Epithelial cell of proximal tubule (primary cell): ENCODE results near the gene LRMDA. TPM values are rescaled to one million over a fixed set of nuclear protein-coding genes. Genes with fewer than 3 reads are reported as not detected.

Experiments used
- DNase-seq: peaks from one replicate; pipeline ENCODE4 v3.0.0-alpha.2; 2011; ENCODE audit warnings: low read depth
- H3K4me3 ChIP-seq: 2 replicates; pipeline ENCODE4 v1.5.1; 2011; ENCODE audit warnings: low read depth, mild to moderate bottlenecking, low read length
- total RNA-seq: library from RNA; depleted of rRNA; stranded (reverse); fragments of >200 nt; gene quantifications from 2 replicates; pipeline ENCODE4 v1.2.3, GENCODE V29; 2015
- TF ChIP-seq, protein P1 (sequence below): conservative IDR thresholded peaks from 2 replicates; pipeline ENCODE4 v1.5.1; 2012; ENCODE audit warnings: low read depth, mild to moderate bottlenecking, low read length

Gene LRMDA
- total RNA-seq, 1 donor from 2014 or later: 0.75 TPM

DNA sequence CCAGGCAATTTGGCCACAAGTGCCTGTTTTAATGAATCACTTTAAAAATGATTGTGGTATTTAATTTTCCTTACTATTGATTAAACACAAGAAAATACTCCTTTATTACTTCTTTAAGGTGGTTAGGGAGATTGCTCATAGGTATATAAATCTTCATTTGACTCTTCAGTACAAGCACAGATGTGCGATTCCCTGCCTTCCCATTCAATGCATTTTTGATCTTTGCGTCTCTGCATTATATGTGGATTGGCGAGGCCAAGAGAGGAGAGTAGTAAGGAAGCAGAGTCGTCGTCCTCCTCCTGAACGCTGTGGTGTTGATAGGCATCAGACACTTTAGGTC is 683.7 kb downstream of the LRMDA start:
- TF ChIP-seq, protein P1, sequence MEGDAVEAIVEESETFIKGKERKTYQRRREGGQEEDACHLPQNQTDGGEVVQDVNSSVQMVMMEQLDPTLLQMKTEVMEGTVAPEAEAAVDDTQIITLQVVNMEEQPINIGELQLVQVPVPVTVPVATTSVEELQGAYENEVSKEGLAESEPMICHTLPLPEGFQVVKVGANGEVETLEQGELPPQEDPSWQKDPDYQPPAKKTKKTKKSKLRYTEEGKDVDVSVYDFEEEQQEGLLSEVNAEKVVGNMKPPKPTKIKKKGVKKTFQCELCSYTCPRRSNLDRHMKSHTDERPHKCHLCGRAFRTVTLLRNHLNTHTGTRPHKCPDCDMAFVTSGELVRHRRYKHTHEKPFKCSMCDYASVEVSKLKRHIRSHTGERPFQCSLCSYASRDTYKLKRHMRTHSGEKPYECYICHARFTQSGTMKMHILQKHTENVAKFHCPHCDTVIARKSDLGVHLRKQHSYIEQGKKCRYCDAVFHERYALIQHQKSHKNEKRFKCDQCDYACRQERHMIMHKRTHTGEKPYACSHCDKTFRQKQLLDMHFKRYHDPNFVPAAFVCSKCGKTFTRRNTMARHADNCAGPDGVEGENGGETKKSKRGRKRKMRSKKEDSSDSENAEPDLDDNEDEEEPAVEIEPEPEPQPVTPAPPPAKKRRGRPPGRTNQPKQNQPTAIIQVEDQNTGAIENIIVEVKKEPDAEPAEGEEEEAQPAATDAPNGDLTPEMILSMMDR: no peak
- no peak for DNase-seq
- H3K4me3 ChIP-seq: no peak overlapping the region

GRCh38 chr10:76115471-76116155 is 684.2 kb downstream of the LRMDA start:
- no peak overlapping the region for H3K4me3 ChIP-seq
- no peak for DNase-seq
- TF ChIP-seq, protein P1: no peak

DNA sequence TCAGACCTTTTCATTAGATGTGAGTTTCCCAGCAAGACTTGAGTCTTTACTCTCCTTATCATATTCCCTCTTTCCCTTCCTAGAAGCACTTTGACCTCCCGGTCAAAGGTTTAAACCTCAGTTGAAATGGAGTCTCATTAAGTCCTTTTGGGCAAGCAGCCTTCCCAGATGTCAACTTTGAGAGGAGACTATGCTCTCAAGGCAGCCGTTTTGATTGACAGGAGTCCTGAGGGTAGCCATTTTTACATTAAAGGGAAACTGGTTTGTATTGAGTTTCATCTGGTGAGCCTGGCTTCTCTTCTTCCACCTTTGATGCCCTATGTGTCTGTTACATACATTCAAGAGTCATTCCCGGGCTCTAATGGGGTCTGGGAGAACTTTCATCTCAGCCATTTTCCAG is 685.1 kb downstream of the LRMDA start:
- no peak overlapping the region for H3K4me3 ChIP-seq
- DNase-seq: no peak
- TF ChIP-seq, protein P1: no peak

- no peak overlapping the region for H3K4me3 ChIP-seq
- TF ChIP-seq, protein P1: no peak
- no peak for DNase-seq
These were observed 686.5 kb downstream of the LRMDA start for GRCh38 chr10:76117949-76118348.

DNA sequence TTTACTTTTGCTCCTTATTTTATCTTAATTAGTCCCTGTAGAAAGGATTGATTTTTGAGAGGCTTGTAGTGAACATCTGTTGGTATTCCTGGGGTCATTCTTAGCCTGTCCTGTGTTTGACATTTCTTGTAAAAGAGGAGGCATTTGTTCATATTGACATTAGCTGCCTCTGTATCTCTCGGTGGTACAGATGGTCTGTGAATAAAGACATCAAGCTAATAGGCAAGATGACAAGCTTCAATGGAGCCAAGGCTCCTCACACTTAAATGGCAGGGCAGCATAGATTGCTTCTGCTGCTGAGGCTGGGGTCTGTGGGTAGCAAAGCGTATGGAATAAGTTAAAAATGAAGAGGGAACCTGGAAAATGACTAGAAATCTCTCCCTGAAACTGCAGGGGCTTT is 687.6 kb downstream of the LRMDA start:
- no peak overlapping the region for H3K4me3 ChIP-seq
- TF ChIP-seq, protein P1: no peak
- DNase-seq: no peak

GRCh38 chr10:76119515-76119914 is 688.1 kb downstream of the LRMDA start:
- DNase-seq: no peak
- TF ChIP-seq, protein P1: no peak
- H3K4me3 ChIP-seq: no peak overlapping the region

DNA sequence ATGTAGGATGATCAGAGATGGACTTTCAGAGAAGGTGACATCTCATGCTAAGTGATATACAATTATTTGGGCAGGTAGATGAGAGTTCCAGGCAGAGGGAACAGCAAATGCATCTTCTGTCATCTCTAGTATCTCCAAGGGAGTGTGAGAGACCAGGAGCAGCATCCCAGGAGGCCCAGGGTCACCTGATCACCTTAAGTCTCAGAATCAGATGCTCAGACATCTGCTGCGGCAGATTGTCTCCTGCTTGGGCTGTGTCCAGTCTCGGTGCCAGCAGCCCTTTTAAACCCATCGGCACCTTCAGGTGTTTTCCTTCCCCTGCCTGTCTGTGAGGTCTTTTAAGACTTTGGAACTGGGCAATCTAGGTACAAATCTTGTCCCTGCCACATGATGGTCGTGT is 690.6 kb downstream of the LRMDA start:
- TF ChIP-seq, protein P1: no peak
- DNase-seq: no peak
- H3K4me3 ChIP-seq: no peak overlapping the region
